HG02943 (cell line): ENCODE measurements around the gene PDE4D.
A peak's percentile ranks its signal among the peaks of the same experiment; 100 is the strongest.
"Not testable (repeated sequence)": the region's sequence is repeated elsewhere in the genome, so short reads cannot be mapped to it uniquely, and the experiment has no call there.

Experiments used
- ATAC-seq: cut with Tn5 transposase; IDR thresholded peaks from one replicate; pipeline ENCODE4 v1.9.1; 2021; ENCODE audit warnings: mild to moderate bottlenecking, low read depth, moderate library complexity; ENCODE audit not compliant: unreplicated experiment

Gene PDE4D

DNA sequence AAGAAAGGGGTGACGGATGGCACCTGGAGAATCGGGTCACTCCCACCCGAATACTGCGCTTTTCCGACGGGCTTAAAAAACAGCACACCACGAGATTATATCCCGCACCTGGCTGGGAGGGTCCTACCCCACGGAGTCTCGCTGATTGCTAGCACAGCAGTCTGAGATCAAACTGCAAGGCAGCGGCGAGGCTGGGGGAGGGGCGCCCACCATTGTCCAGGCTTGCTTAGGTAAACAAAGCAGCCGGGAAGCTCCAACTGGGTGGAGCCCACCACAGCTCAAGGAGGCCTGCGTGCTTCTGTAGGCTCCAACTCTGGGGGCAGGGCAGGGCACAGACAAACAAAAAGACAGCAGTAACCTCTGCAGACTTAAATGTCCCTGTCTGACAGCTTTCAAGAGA is 498.6 kb downstream of the PDE4D start:
- not testable (repeated sequence) for ATAC-seq

DNA sequence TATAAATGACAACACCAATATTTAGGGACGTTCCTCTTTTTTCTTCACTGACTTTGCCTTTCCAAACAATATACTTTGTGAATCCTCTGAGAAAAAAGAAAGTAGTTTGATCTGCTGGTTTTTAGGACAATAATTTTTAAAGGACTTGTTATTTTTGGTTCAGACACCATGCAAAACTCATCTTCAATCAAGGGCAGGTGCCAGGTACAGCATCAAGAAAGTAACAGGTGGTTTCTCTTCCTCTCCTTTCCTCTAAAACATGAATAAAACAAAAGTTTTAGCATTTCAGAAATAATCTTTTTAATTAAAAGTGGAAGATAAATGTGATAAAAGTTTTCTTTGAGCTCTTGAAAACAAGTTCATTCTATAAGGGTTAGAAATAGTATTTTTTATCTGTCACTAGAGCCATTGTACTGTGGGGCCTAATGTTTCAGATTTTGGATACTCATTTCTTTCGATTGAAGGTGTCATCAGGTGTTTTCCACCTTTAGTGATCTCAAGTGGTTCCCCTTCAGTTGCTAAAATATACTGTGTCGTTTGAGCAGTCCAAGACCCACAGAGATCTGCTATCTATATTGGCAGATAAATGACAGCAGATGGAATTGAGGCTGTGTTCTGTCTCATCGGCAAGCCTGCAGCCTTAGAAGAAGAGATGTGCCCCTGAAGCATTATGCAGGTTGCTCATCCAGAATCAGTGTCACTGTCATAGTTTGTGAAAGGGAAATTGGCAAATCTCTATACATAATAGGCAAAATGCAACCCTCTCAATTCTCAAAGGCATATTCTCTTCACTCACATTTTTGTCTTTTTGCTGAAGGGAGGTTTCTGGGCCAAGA is 499.7 kb downstream of the PDE4D start:
- ATAC-seq, result no peak

DNA sequence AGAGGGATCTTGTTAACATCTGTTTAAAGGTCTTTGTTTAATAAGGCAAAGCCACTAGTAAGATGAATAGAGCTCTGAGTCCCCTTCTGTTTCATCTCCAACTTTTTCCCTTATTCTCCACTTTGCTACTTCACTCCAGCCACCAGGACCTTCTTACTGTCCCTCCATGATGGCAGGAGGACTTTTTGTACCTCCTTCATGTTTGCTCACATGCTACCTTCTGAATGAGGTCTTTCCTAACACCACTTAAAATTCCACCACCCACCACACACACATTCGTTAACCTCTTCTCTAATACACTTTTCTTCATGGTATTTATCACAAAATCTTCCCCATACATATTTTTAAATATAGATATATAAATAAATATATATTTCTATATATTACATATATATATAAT is 501.9 kb downstream of the PDE4D start:
- ATAC-seq, result no peak

DNA sequence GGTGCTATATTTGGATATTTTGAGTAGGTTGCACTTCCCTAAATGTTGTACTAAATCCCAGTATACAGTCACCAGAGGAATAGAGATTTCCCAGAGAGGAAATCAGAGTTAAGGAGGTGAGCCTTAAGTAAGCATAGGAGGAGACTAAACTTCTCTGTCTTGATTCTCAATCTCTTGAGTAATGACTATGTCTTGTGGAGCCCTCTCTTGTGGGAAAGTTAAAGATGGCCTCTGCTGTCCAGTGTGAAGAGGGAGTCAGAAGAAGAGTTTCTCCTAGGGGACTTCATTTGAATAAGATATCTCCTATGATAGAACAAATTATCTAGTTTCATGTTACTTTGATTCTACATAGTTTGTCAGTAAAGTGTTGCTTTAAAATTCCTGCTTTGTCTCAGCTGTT is 502.5 kb downstream of the PDE4D start:
- no peak for ATAC-seq

DNA sequence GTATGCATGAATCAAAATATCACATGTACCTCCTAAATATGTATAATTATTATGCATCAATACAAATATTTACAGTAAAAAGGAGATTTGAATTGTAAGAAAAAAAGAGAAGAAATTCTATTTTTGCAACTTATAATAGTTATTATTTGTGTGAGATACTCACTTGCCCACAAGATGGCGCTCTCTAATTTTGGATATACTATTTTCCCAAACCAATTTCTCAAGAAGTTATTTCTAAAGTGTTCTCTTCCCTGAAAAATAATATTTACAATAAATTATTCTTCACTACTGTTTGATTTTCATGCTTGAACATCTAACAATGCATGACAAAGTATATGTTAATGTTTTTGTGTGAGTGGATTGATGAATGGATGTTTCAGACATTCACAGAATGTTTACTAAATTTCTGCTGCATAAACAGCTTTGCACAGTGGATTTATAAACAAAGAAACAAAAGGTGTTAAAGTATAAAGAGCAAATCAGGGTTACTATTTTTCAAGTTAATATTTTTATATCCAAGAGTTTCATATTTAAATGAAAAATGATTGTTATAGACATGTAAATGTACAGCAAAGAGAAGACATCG is 503.4 kb downstream of the PDE4D start:
- no peak for ATAC-seq

DNA sequence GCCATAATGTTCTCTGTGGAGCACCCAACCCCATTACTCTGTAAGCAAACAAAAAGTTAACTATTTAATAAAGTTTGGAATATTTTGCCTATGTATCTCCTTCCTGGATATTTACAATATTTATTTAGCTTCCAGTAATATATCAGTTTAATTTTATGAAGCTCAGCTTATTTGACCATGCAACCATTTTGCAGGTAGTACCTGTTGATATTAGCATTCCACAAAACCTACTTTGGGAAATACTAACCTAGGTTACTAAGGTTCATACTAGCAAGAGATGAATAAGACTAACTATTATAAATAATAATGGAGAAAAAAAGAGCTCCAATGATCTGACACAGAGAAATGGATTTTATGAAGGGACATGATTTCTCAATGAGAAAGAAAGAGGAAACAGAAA is 506.4 kb downstream of the PDE4D start:
- no peak for ATAC-seq

DNA sequence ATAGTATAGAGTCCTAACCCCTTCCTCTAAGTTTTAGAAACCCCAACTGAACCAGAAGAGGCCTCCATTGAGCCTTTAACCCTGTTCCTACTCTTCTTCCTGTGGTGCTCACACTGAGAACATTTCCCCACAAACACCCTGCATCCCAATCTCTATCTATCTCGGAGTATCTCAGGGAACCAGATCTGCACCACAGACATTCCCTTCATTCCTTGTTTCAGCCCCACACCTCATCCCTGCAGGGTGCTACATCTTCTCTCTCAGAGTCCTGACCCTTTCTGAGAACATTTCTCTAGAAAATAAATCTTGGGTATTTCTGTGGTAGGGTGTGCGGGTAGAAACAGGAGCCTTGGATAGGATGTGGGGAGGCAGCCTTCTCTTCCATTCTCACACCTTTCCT is 507.8 kb downstream of the PDE4D start:
- ATAC-seq, result no peak

DNA sequence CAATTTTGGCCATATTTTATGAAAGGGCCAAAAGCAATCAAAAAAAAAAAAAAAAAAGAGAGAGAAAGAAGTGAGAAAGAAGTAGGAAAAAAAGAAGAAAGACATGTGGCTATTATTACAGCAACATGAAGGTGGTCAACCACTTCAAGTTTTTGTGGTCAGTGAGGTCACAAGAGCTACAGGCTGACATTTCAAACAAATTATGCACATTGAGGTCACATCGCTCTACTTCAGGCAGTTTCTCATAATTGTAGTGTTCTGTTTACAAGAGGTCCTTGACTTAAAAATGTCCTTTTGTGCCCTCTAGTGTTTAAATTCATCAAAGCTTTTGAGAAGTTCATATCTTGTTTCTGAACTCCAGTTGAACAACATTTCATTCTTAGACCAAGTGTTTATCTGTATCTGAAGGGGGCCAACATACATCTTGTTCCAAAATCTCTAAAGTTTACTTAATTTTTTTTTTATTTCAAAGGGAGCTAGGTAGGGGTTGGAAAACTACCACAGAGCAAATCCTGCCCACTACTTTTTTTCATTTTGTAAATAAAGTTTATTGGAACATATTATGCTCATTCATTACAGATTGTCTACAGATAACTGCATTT is 513.1 kb downstream of the PDE4D start:
- ATAC-seq, result peak; percentile 99

DNA sequence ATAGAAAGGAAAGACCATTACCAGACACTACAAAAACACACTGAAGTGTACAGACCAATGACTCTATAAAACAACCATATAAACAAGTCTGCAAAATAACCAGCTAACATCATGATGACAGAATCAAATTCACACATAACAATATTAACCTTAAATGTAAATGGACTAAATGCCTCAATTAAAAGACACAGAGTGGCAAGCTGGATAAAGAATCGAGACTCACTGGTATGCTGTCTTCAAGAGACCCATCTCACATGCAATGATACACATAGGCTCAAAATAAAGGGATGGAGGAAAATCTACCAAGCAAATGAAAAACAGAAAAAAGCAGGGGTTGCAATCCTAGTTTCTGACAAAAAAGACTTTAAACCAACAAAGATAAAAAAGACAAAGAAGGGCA is 519.5 kb downstream of the PDE4D start:
- not testable (repeated sequence) for ATAC-seq

DNA sequence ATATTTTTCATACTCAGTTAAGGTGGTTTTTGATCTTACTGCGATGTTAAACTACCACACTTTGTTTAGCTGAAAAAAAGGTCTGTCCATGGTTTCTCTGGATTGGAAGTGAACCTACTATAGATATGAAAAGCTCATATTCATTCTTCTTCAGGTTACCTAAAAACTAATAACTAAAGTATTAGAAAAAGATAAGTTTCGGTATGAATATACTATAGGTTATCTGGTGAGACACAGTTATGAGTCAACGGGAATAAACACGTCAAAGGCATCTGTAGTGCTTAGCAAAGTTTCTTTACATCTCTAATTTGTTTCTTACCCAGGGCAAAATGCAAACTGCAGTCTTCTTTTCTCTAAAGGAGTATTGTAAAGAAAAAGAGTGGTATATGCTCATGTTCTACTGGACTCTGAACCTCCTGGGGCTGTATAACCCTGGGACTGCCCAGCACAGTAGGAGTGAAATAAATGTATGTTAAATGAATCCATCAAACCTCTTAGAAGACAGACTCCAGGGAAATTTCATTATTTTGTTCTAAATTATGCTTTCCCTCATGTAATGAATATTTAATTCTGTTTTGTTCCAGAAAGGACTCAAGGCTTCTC is 521.9 kb downstream of the PDE4D start:
- ATAC-seq, result no peak

DNA sequence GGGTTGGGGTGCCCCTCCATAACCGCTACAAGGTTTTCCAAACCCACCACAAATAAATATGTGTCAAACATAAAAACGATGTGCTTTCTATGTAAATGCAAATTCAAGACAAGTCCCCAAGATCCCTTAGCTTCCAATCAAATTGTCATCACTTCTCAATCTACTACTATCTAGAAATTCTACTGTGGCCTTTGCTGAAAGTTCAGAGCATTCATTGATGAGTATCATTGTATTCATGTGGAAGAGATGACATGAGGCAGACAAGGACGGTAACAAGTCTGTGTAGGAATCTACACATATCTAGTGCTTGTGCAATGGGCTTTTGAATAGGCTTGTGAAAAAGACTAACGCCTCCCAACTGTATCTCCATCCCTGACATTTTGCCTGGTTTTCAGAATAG is 524.6 kb downstream of the PDE4D start:
- no peak for ATAC-seq

DNA sequence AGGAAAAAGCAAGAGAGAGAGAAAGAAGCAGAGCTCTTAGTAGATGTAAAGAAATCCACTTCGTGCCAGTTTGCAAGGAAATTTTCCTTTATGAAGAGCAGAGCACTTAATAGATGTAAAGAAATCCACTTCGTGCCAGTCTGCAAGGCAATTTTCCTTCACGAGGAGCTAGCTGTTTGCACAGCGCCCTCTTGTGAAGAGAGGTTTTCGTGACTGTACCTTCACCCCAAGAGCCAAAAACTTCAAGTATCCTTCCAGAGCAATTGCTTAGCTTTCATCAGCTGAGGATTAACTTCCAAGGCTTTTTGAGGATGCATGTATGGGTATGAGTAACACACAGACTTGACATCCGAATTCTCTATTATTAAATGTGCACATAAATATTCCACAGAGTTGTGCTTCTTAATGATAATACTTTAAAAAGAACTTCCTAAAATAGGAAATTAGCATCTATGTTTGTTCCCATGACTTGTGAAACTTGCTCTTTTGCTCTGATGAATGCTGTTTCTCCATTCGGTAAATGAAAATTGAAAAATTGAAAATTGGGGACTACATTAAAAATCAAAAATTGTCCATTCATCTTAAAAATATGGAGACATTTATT is 525.6 kb downstream of the PDE4D start:
- no peak for ATAC-seq

DNA sequence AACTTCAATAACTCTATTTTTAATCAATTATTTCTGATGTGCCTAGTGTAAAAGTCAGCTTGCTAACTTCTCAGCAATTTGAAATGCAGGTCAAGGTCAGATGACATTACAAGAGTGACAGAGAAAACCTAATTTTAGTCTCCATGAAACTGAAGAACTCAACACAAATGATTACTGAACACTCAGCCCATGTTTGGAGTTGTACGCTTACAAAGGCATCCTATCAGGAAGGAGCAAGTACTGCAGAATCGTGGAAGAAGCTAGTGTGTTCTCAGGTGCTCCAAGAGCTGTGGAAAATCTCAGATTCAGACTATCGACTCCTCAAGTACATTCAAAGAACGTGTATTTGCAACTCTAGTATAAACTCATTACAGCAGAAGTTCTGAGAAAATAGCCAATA is 526.7 kb downstream of the PDE4D start:
- ATAC-seq, result no peak

DNA sequence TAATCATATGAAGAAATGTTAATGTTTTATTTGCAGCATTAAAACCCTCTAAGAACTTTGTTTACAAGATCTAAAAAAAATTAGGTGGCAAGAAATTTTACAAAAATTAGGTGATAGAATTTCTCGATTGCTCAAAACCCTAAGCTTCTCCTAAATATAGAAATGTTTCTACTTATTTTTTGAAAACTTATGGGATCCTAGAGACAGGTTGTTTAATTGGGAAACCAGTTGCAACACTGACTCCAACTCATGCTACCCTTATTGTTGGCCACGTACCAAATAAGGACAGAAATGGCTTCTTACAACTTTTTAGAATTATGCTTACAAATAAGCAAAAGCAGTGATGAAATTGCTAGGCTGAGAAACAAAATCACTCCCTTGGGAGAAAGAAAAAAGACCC is 531.1 kb downstream of the PDE4D start:
- ATAC-seq, result no peak

DNA sequence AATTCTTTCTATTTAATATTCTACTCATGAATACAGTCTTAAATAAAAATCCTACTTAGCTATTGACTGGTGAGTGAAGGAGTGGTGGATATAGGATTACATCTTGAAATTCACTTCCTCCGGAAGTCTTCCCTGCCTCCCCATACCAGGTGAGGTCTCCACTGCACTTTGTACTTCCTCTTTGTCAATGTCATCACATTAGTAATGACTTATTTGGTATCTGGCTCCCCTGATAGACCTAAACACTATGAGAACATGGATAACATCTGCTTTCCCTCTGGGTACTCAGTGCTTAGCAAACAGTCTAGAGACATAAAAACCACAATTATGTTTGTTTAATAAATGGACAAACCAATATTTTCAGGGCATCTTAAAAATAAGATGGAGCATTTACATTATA is 532.1 kb downstream of the PDE4D start:
- ATAC-seq, result no peak

DNA sequence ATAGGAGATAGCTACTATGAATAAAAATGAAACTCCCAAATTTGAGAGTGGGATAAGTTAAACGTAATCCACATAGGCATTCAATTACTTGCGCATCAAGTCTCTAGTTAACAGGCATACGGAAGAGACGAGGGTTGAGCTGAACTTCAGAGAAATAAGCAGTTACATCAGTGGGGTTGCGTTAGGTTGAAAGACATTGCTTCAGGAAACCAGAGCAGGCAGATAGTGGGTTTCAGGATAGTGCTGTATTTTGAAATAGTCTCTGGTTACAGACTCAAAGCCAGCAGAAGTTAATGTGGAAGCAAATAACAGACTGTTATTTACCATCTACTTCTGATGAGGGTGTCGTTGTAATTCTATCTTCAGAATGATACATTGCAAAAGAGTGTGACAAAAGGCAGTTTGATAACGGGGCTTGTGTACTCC is 533.4 kb downstream of the PDE4D start:
- no peak for ATAC-seq

DNA sequence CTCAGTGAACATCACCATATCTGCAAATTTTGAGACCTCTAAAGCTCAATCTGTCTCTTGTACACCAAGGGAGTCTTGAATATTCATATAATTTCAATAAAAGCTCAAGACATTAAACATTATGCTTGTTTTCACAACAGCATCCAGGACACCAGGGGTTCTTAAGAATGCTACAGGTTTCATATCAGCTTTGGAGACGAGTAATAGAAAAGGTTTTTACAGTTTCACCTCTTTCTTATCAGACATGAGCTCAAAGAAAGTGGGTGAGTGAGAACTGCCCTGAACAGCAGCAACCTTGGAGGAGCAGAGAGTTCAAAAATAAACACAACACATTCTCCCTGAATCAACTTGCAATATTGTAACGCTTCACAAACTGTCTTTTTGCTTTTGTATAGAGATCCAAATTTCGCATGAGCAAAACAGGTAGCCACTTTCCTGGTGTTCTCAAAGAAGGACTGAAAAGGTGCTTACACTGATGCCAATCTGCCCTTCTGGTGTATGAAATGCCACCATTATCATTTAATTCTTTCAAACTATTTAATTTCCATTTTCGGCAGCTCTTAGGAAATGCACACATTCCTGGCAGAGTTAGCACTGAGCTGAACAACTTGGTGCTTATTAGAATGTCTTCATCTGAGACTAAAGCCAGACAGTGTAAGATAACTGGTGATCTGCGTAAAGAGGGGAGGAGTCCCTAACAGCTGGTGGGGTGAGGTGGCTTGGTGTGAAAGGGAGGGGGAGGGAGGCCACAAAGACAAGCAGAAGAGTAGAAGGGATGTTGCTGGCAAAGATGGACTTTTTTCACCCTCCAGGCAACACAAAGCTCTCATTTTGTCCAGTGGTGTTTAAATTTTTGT is 535.3 kb downstream of the PDE4D start:
- ATAC-seq, result no peak

DNA sequence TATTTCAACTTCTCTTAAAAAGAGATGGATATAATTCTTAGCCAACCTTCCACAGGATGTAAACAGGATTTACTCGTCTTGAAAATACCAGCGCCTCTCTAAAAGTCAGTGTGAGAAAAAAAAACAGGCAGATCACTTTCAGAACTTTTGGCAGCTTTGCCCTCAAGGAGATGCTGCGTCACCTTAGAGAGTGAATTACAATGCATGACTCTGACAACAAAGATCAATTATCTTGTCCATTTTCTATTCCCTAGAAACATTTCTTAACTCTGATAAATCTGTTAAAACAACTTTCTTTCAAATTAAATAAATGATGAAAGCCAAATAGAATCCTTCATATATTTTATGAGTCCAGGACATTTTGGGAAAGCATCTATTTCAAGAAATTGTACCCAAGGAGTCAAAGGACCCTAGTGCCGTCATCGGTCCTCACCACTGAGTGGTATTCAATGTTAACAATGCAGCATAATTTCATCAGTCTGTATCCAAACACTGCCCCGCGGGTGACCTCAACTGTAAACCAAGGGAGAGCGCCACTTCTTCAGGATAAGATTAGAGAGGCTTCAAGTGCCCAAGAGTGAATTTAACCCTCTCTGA is 536.0 kb downstream of the PDE4D start:
- no peak for ATAC-seq

DNA sequence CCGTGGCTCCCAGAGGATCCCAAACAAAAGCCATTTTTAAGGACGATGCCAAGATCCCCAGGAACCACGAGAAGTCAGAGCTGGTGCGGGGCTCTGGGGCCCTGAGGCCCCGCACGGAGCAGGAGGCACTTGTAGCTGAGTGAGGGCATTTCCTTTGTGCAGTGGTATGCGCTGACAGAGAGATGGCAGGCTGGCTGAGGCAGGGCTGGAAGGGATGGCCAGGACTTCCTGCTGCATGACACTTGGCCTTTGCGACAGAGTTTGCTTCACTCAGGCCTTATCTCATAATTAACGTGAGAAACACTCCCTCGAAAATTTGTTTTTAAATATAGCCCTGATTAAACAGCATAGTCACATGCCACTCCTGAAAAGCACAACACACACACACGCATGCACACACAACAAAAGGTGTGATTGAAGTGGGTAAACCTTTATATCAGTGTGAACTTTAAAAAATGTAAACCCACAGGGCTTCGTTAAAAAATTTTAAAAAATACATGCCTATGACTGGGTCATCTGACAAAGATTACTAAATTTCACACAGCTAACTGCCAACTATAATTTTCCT is 536.6 kb downstream of the PDE4D start:
- ATAC-seq, result no peak
